GM21619 (cell line): ENCODE data around the gene SAXO2.
"Not testable (repeated sequence)": the region's sequence is repeated elsewhere in the genome, so short reads cannot be mapped to it uniquely, and the experiment has no call there.

Source experiments
- ATAC-seq: cut with Tn5 transposase; IDR thresholded peaks from one replicate; pipeline ENCODE4 v1.9.1; 2021; ENCODE audit not compliant: unreplicated experiment

Gene SAXO2

GRCh38 chr15:82284381-82284780 lies 21.8 kb downstream of the SAXO2 start:
- not testable (repeated sequence) for ATAC-seq

- peak; percentile 88 for ATAC-seq
Measured at GRCh38 chr15:82286475-82286874, 23.9 kb downstream of the SAXO2 start.

GRCh38 chr15:82288202-82288601 lies 25.6 kb downstream of the SAXO2 start:
- ATAC-seq = not testable (repeated sequence)

- no peak for ATAC-seq
Measured at GRCh38 chr15:82292271-82292670, 29.7 kb downstream of the SAXO2 start.

GRCh38 chr15:82294061-82294690 lies 31.6 kb downstream of the SAXO2 start:
- ATAC-seq = no peak

GRCh38 chr15:82297546-82297945 lies 34.9 kb downstream of the SAXO2 start:
- ATAC-seq = no peak

- no peak for ATAC-seq
Measured at GRCh38 chr15:82298032-82298431, 35.4 kb downstream of the SAXO2 start.

- ATAC-seq = no peak
Measured at GRCh38 chr15:82298520-82298919, 35.9 kb downstream of the SAXO2 start.

- not testable (repeated sequence) for ATAC-seq
Measured at GRCh38 chr15:82299511-82299914, 36.9 kb downstream of the SAXO2 start.

- not testable (repeated sequence) for ATAC-seq
Measured at GRCh38 chr15:82300326-82300725, 37.7 kb downstream of the SAXO2 start.

GRCh38 chr15:82300883-82301282 lies 38.3 kb downstream of the SAXO2 start:
- ATAC-seq = no peak

- ATAC-seq = no peak
Measured at GRCh38 chr15:82301296-82302016, 38.8 kb downstream of the SAXO2 start.

- no peak for ATAC-seq
Measured at GRCh38 chr15:82303956-82304777, 41.5 kb downstream of the SAXO2 start.

- no peak for ATAC-seq
Measured at GRCh38 chr15:82304778-82305090, 42.1 kb downstream of the SAXO2 start.

GRCh38 chr15:82305621-82306048 lies 43.0 kb downstream of the SAXO2 start:
- ATAC-seq = no peak

- ATAC-seq = no peak
Measured at GRCh38 chr15:82306791-82307713, 44.4 kb downstream of the SAXO2 start.

- ATAC-seq = no peak
Measured at GRCh38 chr15:82307714-82308081, 45.1 kb downstream of the SAXO2 start.

GRCh38 chr15:82309802-82310201 lies 47.2 kb downstream of the SAXO2 start:
- ATAC-seq = no peak

GRCh38 chr15:82311321-82311720 lies 48.7 kb downstream of the SAXO2 start:
- ATAC-seq = not testable (repeated sequence)

GRCh38 chr15:82312586-82313349 lies 50.1 kb downstream of the SAXO2 start:
- ATAC-seq = no peak
